Measurements from ENCODE around the gene TSC2.

TSC2 gene

GRCh38 chr16:2075631-2076030 is 27.8 kb downstream of the TSC2 start:
- no peak overlapping the region for H3K4me3 ChIP-seq (ENCODE audit: low read depth, low read length)
- DNase-seq (ENCODE audit: low read depth) = no peak
- TF ChIP-seq CTCF (IDR thresholded peaks at IDR 0.05; ENCODE audit: low read depth, low read length, missing control alignments) = no peak
- in situ Hi-C loops (cut with HindIII; ENCODE audit: low sequenced_read_pairs) = loop anchor here (5.0 to 10.0 kb wide), 2 partner anchors 38 to 89 kb away; no protein-coding TSS in a partner anchor

GRCh38 chr16:2076072-2076865 is 28.5 kb downstream of the TSC2 start:
- no peak for TF ChIP-seq CTCF (IDR thresholded peaks at IDR 0.05; ENCODE audit: low read depth, low read length, missing control alignments)
- in situ Hi-C loops (cut with HindIII; ENCODE audit: low sequenced_read_pairs) = loop anchor here (5.0 to 10.0 kb wide), 2 partner anchors 39 to 89 kb away; no protein-coding TSS in a partner anchor
- no peak overlapping the region for H3K4me3 ChIP-seq (ENCODE audit: low read depth, low read length)
- DNase-seq (ENCODE audit: low read depth) = no peak

- in situ Hi-C loops (cut with HindIII; ENCODE audit: low sequenced_read_pairs) = loop anchor here (5.0 to 10.0 kb wide), 2 partner anchors 40 to 88 kb away; no protein-coding TSS in a partner anchor
- no peak for TF ChIP-seq CTCF (IDR thresholded peaks at IDR 0.05; ENCODE audit: low read depth, low read length, missing control alignments)
Measured at GRCh38 chr16:2077016-2077415, 29.2 kb downstream of the TSC2 start.

GRCh38 chr16:2077696-2078095 is 29.9 kb downstream of the TSC2 start:
- no peak for TF ChIP-seq CTCF (IDR thresholded peaks at IDR 0.05; ENCODE audit: low read depth, low read length, missing control alignments)

More at GRCh38 chr16:2077016-2077415, 29.2 kb downstream of the TSC2 start:
- H3K4me3 ChIP-seq (ENCODE audit: low read depth, low read length) = no peak overlapping the region
- no peak for DNase-seq (ENCODE audit: low read depth)

GRCh38 chr16:2078096-2078495 is 30.3 kb downstream of the TSC2 start:
- in situ Hi-C loops (cut with HindIII; ENCODE audit: low sequenced_read_pairs) = loop anchor here (5.0 to 10.0 kb wide), 2 partner anchors 41 to 87 kb away; no protein-coding TSS in a partner anchor
- no peak overlapping the region for H3K4me3 ChIP-seq (ENCODE audit: low read depth, low read length)
- no peak for TF ChIP-seq CTCF (IDR thresholded peaks at IDR 0.05; ENCODE audit: low read depth, low read length, missing control alignments)

More at GRCh38 chr16:2077696-2078095, 29.9 kb downstream of the TSC2 start:
- no peak for DNase-seq (ENCODE audit: low read depth)
- H3K4me3 ChIP-seq (ENCODE audit: low read depth, low read length) = no peak overlapping the region
- in situ Hi-C loops (cut with HindIII; ENCODE audit: low sequenced_read_pairs) = loop anchor here (5.0 to 10.0 kb wide), 2 partner anchors 40 to 87 kb away; no protein-coding TSS in a partner anchor

GRCh38 chr16:2078691-2079090 is 30.9 kb downstream of the TSC2 start:
- in situ Hi-C loops (cut with HindIII; ENCODE audit: low sequenced_read_pairs) = loop anchor here (5.0 to 10.0 kb wide), 2 partner anchors 41 to 86 kb away; no protein-coding TSS in a partner anchor
- DNase-seq (ENCODE audit: low read depth) = no peak
- no peak for TF ChIP-seq CTCF (IDR thresholded peaks at IDR 0.05; ENCODE audit: low read depth, low read length, missing control alignments)
- H3K4me3 ChIP-seq (ENCODE audit: low read depth, low read length) = no peak overlapping the region

More at GRCh38 chr16:2078096-2078495, 30.3 kb downstream of the TSC2 start:
- no peak for DNase-seq (ENCODE audit: low read depth)
